Neutrophil (primary cell): ENCODE data around the gene DEUP1.

Experiments used
- H3K27ac ChIP-seq: fragments of 200-600 bp; sonication (generic); 2 replicates; pipeline ENCODE4 v1.5.1; 2016; ENCODE audit warnings: mild to moderate bottlenecking, moderate library complexity
- H3K27me3 ChIP-seq: fragments of 200-600 bp; sonication (generic); 2 replicates; pipeline ENCODE4 v1.6.0; 2016; ENCODE audit warnings: mild to moderate bottlenecking
- H3K36me3 ChIP-seq: fragments of 200-600 bp; sonication (generic); 2 replicates; pipeline ENCODE4 v1.5.1; 2017
- H3K4me1 ChIP-seq, 2 experiments: fragments of 200-600 bp in 1 of 2; sonication (generic) in 1 of 2; 1 replicate in 1 of 2; 2 replicates in 1 of 2; pipeline versions ENCODE4 v1.5.1 to v1.6.1; 2013 to 2016; ENCODE audit warnings: low read depth in 1 of 2, low read length in 1 of 2, mild to moderate bottlenecking in 1 of 2, moderate library complexity in 1 of 2; ENCODE audit not compliant: control insufficient read depth in 1 of 2, insufficient read depth in 1 of 2
- H3K4me3 ChIP-seq, 2 experiments: fragments of 200-600 bp in 1 of 2; sonication (generic) in 1 of 2; 1 replicate in 1 of 2; 2 replicates in 1 of 2; pipeline ENCODE4 v1.5.1; 2013 to 2016; ENCODE audit warnings: low read depth in 1 of 2, low read length in 1 of 2, mild to moderate bottlenecking in 1 of 2, moderate library complexity in 1 of 2
- H3K9me3 ChIP-seq: fragments of 200-600 bp; sonication (generic); 2 replicates; pipeline ENCODE4 v1.5.1; 2016
- TF ChIP-seq, protein P1 (sequence below): fragments of 200-600 bp; sonication (generic); IDR thresholded peaks from 2 replicates; pipeline ENCODE4 v1.5.1; 2016; ENCODE audit warnings: antibody characterized with exemption

The DEUP1 gene, protein sequence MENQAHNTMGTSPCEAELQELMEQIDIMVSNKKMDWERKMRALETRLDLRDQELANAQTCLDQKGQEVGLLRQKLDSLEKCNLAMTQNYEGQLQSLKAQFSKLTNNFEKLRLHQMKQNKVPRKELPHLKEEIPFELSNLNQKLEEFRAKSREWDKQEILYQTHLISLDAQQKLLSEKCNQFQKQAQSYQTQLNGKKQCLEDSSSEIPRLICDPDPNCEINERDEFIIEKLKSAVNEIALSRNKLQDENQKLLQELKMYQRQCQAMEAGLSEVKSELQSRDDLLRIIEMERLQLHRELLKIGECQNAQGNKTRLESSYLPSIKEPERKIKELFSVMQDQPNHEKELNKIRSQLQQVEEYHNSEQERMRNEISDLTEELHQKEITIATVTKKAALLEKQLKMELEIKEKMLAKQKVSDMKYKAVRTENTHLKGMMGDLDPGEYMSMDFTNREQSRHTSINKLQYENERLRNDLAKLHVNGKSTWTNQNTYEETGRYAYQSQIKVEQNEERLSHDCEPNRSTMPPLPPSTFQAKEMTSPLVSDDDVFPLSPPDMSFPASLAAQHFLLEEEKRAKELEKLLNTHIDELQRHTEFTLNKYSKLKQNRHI

DNA sequence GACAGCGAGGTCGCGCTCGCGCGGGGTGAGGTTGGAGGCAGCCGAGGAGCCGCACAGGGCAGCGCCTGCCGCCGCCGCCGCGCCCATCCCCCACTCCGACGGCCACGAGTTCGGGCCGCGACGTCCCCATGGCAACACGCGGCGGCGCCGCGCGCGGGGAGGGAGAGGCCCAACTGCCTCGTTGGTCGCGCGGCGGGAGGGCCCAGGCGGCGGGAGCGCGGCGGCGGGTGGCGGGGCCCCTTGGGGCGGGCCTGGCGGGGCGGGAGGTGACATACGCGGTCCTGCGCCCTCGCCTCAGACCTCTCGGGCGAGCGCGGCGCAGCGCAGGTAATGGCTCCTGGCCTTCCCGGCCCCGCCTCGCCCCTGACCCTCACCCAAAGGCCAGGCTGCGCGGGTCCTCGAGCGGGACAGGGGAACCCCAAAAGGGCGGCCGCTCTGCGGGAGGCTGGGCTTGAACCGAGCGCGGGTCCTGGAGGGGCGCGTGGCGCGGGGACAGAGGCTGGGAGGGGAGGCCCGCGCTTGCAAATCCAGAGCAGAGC is at the start of gene DEUP1:
Gene DEUP1, plus strand, starts transcription at position 297 of the 539 bp plus-strand sequence. CDS start 1,518 bp downstream, outside the sequence.
- no peak within 1 kb of the TSS for H3K27ac ChIP-seq
- H3K4me1 ChIP-seq = no peaks in the 10 kb centered on the region
- H3K36me3 ChIP-seq = no peaks in the 10 kb centered on the region
- H3K27me3 ChIP-seq = peaks cover 57% of the 10 kb centered on the region
- TF ChIP-seq, protein P1, sequence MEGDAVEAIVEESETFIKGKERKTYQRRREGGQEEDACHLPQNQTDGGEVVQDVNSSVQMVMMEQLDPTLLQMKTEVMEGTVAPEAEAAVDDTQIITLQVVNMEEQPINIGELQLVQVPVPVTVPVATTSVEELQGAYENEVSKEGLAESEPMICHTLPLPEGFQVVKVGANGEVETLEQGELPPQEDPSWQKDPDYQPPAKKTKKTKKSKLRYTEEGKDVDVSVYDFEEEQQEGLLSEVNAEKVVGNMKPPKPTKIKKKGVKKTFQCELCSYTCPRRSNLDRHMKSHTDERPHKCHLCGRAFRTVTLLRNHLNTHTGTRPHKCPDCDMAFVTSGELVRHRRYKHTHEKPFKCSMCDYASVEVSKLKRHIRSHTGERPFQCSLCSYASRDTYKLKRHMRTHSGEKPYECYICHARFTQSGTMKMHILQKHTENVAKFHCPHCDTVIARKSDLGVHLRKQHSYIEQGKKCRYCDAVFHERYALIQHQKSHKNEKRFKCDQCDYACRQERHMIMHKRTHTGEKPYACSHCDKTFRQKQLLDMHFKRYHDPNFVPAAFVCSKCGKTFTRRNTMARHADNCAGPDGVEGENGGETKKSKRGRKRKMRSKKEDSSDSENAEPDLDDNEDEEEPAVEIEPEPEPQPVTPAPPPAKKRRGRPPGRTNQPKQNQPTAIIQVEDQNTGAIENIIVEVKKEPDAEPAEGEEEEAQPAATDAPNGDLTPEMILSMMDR = no peak
- H3K9me3 ChIP-seq = no peaks in the 10 kb centered on the region
- H3K4me3 ChIP-seq = no peak within 1 kb of the TSS

DNA sequence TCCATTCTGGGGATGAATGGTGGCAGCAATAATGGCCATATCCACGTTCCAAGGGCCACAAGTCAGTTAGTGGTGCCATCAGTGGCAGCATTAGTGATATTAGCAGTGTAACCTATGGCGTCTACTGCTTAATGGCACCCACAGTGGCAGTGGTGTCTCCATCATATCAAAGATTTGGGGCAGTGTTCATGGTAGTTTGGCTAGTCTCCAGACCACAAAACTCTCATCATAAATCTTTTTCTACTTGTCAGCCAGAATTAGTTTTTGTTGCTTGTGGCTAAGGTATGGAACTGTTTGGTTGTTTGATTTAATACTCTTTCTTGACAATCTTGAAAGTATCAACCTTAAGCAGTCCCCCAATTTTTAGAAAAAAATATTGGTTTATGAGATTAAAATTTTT is 45.1 kb upstream of the DEUP1 start:
- Histone ChIP-seq H3K9me3 (no peaks in the 10 kb centered on the region), H3K27ac (no peak overlapping the region), H3K4me3 (no peak overlapping the region), H3K27me3 (no peaks in the 10 kb centered on the region), H3K36me3 (no peaks in the 10 kb centered on the region), H3K4me1 (no peaks in the 10 kb centered on the region)
- TF ChIP-seq, protein P1 = no peak

DNA sequence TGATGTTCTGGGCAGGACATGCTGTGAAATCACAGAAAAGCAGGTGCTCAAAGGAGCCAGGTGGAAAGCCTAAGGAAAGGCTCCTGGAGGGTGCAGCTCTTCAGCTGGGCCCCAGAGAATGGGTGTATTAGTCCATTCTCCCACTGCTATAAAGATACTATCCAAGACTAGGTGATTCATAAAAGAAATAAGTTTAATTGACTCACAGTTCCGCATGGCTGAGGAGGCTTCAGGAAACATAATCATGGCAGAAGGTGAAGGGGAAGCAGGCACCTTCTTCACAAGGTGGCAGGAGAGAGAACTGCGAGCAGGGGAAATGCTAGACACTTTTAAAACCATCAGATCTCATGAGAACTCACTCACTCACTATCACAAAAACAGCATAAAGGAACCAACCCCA is 43.1 kb upstream of the DEUP1 start:
- no peak overlapping the region for H3K4me3 ChIP-seq
- H3K27me3 ChIP-seq = no peaks in the 10 kb centered on the region
- no peaks in the 10 kb centered on the region for H3K36me3 ChIP-seq
- H3K9me3 ChIP-seq = no peaks in the 10 kb centered on the region
- TF ChIP-seq, protein P1 = no peak
- H3K27ac ChIP-seq = no peak overlapping the region
- H3K4me1 ChIP-seq = no peaks in the 10 kb centered on the region

DNA sequence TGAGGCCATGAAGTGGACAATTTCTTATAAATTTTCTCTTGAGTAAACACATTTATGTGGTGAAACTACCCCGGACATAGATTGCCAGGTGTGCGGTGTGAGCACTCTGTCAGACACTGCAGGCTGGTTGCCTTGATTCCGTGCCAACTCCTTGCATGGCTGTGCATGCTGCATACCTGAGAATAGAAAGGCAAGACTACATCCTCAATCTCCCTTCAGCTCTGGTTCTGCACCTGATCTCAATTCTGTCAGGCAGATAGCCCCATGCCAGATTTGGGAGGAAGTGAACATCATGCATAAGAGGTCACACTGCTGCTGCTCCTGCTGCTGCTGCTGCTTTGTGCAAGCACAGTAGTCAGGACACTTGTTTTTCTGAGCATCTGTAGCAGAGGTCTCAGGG is 42.5 kb upstream of the DEUP1 start:
- Histone ChIP-seq H3K27ac (no peak overlapping the region), H3K9me3 (no peaks in the 10 kb centered on the region), H3K4me1 (no peaks in the 10 kb centered on the region), H3K4me3 (no peak overlapping the region), H3K27me3 (no peaks in the 10 kb centered on the region), H3K36me3 (no peaks in the 10 kb centered on the region)
- TF ChIP-seq, protein P1 = no peak

DNA sequence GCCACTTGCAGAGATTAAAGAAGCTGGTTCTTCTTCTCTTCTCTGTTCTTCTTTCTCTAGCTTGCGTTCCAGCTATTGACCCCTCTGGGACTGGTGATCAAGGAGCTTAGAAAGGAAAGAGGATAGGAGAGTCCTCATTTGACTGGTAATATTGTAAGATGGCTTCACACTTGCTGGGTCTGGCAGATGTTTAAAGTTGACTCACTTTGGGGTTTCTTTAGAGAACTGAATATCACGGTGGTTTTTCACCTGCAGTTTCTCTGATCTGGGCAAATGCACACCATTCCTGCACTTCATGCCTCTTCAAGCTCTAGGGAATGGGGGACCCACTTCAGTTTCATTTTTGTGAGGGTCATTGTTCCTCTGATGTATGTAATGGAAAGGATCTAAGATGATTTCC is 41.8 kb upstream of the DEUP1 start:
- Histone ChIP-seq H3K36me3 (no peaks in the 10 kb centered on the region), H3K4me3 (no peak overlapping the region), H3K4me1 (no peaks in the 10 kb centered on the region), H3K27me3 (no peaks in the 10 kb centered on the region), H3K9me3 (no peaks in the 10 kb centered on the region), H3K27ac (no peak overlapping the region)
- TF ChIP-seq, protein P1 = no peak
